Right lobe of liver (tissue), 6 donors: ENCODE data around the gene SRRM4. TPM values are rescaled to one million over a fixed set of nuclear protein-coding genes. Genes with fewer than 3 reads are reported as not detected.

Source experiments
- ATAC-seq, 4 donors: fragments of 200-7000 bp; cut with Tn5 transposase; one replicate each; pipeline ENCODE4 v1.9.1; 2020; ENCODE audit warnings: mild to moderate bottlenecking in 4 of 4, moderate library complexity in 4 of 4
- DNase-seq, 3 donors: peaks; one replicate each; pipeline ENCODE4 v3.0.0-alpha.2; 2020
- H3K27ac ChIP-seq, 3 donors: fragments of 200-600 bp; one replicate each; pipeline ENCODE4 v1.8.0; 2022
- H3K27me3 ChIP-seq, 2 donors: fragments of 200-600 bp; one replicate each; pipeline ENCODE4 v1.8.0; 2022
- H3K36me3 ChIP-seq, 4 donors: fragments of 200-600 bp; sonication (generic) in 1 of 4; one replicate each; pipeline versions ENCODE4 v1.5.1 to v1.8.0; 2017 to 2022; ENCODE audit warnings: control low read depth in 1 of 4
- H3K4me1 ChIP-seq, 4 donors: fragments of 200-600 bp; sonication (generic) in 1 of 4; one replicate each; pipeline versions ENCODE4 v1.5.1 to v1.8.0; 2017 to 2022; ENCODE audit warnings: control low read depth in 1 of 4
- H3K4me3 ChIP-seq, 3 donors: fragments of 200-600 bp; one replicate each; pipeline ENCODE4 v1.8.0; 2022
- H3K9me3 ChIP-seq, 4 donors: fragments of 200-600 bp; sonication (generic) in 1 of 4; one replicate each; pipeline versions ENCODE4 v1.5.1 to v1.8.0; 2017 to 2022; ENCODE audit warnings: control low read depth in 1 of 4
- POLR2A ChIP-seq: fragments of 450-650 bp; IDR thresholded peaks from one replicate; pipeline ENCODE4 v1.6.1; 2017; ENCODE audit warnings: antibody characterized with exemption, mild to moderate bottlenecking
- WGBS: methylation state at CpG from one replicate; pipeline ENCODE4 v1.1.6; 2018; ENCODE audit warnings: low coverage, low lambda C conversion rate; ENCODE audit not compliant: insufficient coverage; ENCODE audit errors: missing lambda C conversion rate; 5-methylcytosine and 5-hydroxymethylcytosine counted together
- intact Hi-C, 2 donors: fragments of 100-400 bp; cut with DNase I; formaldehyde crosslinking; loops; one replicate each; pipeline versions ENCODE4 v1.11.2 to v1.14.1; 2022
- total RNA-seq, 6 experiments: library from RNA; depleted of rRNA in 2 of 6; stranded (reverse); fragments of >200 nt in 2 of 6; fragmentation: NEBNext Ultra II Directional in 3 of 6; extraction: Animal tissue kit (Norgen Biotek cat#: 25700) in 3 of 6; gene quantifications; one replicate each; pipeline versions ENCODE4 v1.1.0 to v1.2.4, GENCODE V29; 2016 to 2023
- TF ChIP-seq, protein P1 (sequence below), 4 donors: fragments of 200-600 bp in 3 of 4; fragments of 450-650 bp in 1 of 4; IDR thresholded peaks; one replicate each; pipeline versions ENCODE4 v1.5.1 to v1.8.0; 2016 to 2022; ENCODE audit warnings: antibody characterized with exemption in 4 of 4, mild to moderate bottlenecking in 2 of 4
- donor health status: DM: no; HTN: yes; CAD: no.
- donor health status: DM: no; HTN: no; CAD: no.
- donor health status: DM: no; HTN: no; CAD: no.
- donor health status: DM: no; HTN: yes; CAD: no.
- donor health status: DM: no; HTN: yes; CAD: no.

The SRRM4 gene
- total RNA-seq, 6 experiments from 2014 or later, result not detected

DNA sequence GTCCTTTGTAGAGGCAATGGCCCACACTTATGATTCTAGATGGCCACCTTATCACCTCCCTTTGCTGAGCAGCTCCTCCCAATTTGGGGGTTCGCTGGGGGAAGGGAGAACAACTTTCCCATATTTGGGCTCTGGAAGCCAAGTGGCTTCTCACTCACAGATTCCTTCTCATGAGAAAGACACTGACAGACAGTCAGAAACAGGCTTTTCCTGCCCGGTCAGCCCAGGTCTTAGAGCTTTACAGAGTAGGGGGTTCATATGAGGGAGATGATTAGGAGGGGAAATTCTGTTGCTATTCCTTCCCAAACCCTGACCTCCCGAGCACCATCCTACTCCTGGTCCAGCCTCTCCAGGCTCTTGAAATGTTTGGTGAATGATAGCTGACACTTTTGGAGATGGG lies 137.3 kb downstream of the SRRM4 start:
- intact Hi-C loops, result loop anchor here in 1 of 2 donors (10.0 kb wide), 1 partner anchor 306 kb away; no protein-coding TSS in a partner anchor
- no peaks in the 10 kb centered on the region for H3K36me3 ChIP-seq
- WGBS, result 58% methylated on average over 3 of the region's 3 CpGs
- no peaks in the 10 kb centered on the region for H3K9me3 ChIP-seq
- H3K27me3 ChIP-seq, result no peaks in the 10 kb centered on the region
- DNase-seq, result no peak
- TF ChIP-seq POLR2A, result no peak
- TF ChIP-seq, protein P1, sequence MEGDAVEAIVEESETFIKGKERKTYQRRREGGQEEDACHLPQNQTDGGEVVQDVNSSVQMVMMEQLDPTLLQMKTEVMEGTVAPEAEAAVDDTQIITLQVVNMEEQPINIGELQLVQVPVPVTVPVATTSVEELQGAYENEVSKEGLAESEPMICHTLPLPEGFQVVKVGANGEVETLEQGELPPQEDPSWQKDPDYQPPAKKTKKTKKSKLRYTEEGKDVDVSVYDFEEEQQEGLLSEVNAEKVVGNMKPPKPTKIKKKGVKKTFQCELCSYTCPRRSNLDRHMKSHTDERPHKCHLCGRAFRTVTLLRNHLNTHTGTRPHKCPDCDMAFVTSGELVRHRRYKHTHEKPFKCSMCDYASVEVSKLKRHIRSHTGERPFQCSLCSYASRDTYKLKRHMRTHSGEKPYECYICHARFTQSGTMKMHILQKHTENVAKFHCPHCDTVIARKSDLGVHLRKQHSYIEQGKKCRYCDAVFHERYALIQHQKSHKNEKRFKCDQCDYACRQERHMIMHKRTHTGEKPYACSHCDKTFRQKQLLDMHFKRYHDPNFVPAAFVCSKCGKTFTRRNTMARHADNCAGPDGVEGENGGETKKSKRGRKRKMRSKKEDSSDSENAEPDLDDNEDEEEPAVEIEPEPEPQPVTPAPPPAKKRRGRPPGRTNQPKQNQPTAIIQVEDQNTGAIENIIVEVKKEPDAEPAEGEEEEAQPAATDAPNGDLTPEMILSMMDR (IDR thresholded peaks at IDR 0.05), result no peak
- no peak for ATAC-seq
- H3K27ac ChIP-seq, result no peak overlapping the region
- H3K4me1 ChIP-seq, result no peaks in the 10 kb centered on the region
- H3K4me3 ChIP-seq, result no peak overlapping the region

DNA sequence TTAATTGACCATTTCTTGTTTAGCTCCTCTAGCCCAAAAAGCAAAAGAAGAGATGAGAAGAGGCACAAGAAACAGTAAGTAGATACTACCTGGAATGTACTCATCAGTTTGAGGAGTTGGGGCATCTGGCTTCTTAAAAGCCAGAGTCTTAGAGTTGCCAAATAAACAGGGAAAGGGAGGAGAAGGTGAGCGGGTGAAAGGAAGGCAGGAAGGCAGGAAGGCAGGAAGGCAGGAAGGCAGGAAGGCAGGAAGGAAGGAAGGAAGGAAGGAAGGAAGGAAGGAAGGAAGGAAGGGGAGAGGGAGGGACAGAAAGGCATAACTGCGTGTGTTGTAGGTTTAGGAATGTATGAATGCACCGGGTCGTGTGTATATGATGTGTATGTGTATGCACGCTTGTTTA lies 140.7 kb downstream of the SRRM4 start:
- no peak for ATAC-seq
- no peak for DNase-seq
- WGBS, result 60% methylated on average over 5 of the region's 5 CpGs
- intact Hi-C loops, result no loop called here
- Histone ChIP-seq H3K4me3 (no peak overlapping the region), H3K36me3 (no peaks in the 10 kb centered on the region), H3K9me3 (no peaks in the 10 kb centered on the region), H3K4me1 (no peaks in the 10 kb centered on the region), H3K27me3 (no peaks in the 10 kb centered on the region), H3K27ac (no peak overlapping the region)
- TF ChIP-seq, protein P1 (IDR thresholded peaks at IDR 0.05), result no peak
- TF ChIP-seq POLR2A, result no peak

DNA sequence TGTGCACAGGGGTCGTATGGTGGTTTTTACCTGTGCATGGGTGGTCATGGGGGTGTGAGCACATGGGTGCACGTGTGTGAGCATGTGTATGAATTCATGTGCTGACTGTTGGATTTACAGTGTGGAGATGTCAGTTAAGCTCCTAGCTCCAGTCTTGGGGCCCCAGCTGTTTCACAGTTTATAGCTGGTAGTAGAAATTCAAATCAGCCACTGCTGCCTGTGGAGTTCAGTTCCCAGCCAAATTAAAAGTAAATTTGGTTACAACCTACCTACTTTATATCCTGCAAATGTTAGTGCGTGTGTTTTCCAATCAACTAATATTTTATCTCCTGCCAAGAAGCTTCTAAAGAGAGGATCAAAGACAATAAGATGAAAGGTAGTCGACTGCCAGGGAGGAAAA lies 141.4 kb downstream of the SRRM4 start:
- Histone ChIP-seq H3K4me3 (no peak overlapping the region), H3K27ac (no peak overlapping the region), H3K9me3 (no peaks in the 10 kb centered on the region), H3K4me1 (no peaks in the 10 kb centered on the region), H3K27me3 (no peaks in the 10 kb centered on the region), H3K36me3 (no peaks in the 10 kb centered on the region)
- intact Hi-C loops, result no loop called here
- no peak for DNase-seq
- ATAC-seq, result no peak
- 42% methylated on average over 4 of the region's 4 CpGs for WGBS
- TF ChIP-seq, protein P1 (IDR thresholded peaks at IDR 0.05), result no peak
- TF ChIP-seq POLR2A, result no peak

DNA sequence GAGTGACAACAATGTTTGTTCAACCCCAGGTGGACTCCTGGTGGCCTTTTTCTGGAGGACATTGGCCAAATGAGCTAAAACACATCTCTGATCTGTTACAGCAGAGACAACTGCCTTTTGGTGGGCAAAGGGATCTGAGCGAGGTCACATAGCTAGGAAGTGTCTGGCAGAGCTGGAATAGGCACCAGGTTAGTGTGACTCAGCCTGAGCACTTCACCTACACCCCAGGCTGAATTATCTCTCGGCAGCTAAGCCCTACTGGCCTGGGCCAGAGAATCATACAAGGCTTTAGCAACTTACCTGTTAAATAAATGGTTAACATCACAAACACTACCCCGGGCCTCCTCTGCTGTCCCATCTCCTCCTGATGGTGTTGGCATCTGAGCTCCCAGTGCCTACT lies 147.2 kb downstream of the SRRM4 start:
- TF ChIP-seq, protein P1 (IDR thresholded peaks at IDR 0.05), result no peak
- TF ChIP-seq POLR2A, result no peak
- H3K4me3 ChIP-seq, result no peak overlapping the region
- H3K9me3 ChIP-seq, result no peaks in the 10 kb centered on the region
- DNase-seq (no peak), ATAC-seq (no peak)
- intact Hi-C loops, result no loop called here
- no peak overlapping the region for H3K27ac ChIP-seq
- no peaks in the 10 kb centered on the region for H3K4me1 ChIP-seq
- no CpG with 5 or more reads among the region's 3 CpGs for WGBS
- H3K27me3 ChIP-seq, result no peaks in the 10 kb centered on the region
- H3K36me3 ChIP-seq, result no peaks in the 10 kb centered on the region
